Measurements from ENCODE around the gene DNM3. TPM values are rescaled to one million over a fixed set of nuclear protein-coding genes. Genes with fewer than 3 reads are reported as not detected.

The DNM3 gene
- total RNA-seq, 3 donors from 2014 or later (not counting 1 experiment from before 2014, with no cell fraction given), result 2.5 to 3.3 (median 2.8) TPM

GRCh38 chr1:172453607-172454006, 612.3 kb downstream of the DNM3 start:
- ATAC-seq (no peak), DNase-seq (no peak)
- Mint-ChIP-seq H3K27ac (no peak overlapping the region), H3K4me3 (no peak overlapping the region), H3K36me3 (no peaks in the 10 kb centered on the region), H3K9me3 (no peaks in the 10 kb centered on the region), H3K27me3 (ENCODE audit: low read depth in 2 of 2) (peaks cover 0 to 2% of the 10 kb centered on the region in 2 donors), H3K4me1 (peaks cover 0 to 11% of the 10 kb centered on the region in 2 donors)
- Histone ChIP-seq H3K36me3 (ENCODE audit: control insufficient read depth, insufficient read depth, low read length) (no peaks in the 10 kb centered on the region), H3K4me3 (ENCODE audit: low read length) (no peak overlapping the region), H3K9me3 (ENCODE audit: control insufficient read depth, insufficient read depth, low read length) (no peaks in the 10 kb centered on the region), H3K27ac (ENCODE audit: low read length) (no peak overlapping the region), H3K4me1 (ENCODE audit: control insufficient read depth, insufficient read depth, low read length) (peaks cover 6% of the 10 kb centered on the region), H3K27me3 (ENCODE audit: control insufficient read depth, insufficient read depth, low read length) (no peaks in the 10 kb centered on the region)
- TF ChIP-seq, protein P1, sequence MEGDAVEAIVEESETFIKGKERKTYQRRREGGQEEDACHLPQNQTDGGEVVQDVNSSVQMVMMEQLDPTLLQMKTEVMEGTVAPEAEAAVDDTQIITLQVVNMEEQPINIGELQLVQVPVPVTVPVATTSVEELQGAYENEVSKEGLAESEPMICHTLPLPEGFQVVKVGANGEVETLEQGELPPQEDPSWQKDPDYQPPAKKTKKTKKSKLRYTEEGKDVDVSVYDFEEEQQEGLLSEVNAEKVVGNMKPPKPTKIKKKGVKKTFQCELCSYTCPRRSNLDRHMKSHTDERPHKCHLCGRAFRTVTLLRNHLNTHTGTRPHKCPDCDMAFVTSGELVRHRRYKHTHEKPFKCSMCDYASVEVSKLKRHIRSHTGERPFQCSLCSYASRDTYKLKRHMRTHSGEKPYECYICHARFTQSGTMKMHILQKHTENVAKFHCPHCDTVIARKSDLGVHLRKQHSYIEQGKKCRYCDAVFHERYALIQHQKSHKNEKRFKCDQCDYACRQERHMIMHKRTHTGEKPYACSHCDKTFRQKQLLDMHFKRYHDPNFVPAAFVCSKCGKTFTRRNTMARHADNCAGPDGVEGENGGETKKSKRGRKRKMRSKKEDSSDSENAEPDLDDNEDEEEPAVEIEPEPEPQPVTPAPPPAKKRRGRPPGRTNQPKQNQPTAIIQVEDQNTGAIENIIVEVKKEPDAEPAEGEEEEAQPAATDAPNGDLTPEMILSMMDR (IDR thresholded peaks at IDR 0.05), result no peak
- intact Hi-C loops (cut with micrococcal nuclease), result no loop called here
- whole genome bisulfite sequencing (ENCODE audit: insufficient coverage), result no CpG with 5 or more reads among the region's 1 CpG

DNA sequence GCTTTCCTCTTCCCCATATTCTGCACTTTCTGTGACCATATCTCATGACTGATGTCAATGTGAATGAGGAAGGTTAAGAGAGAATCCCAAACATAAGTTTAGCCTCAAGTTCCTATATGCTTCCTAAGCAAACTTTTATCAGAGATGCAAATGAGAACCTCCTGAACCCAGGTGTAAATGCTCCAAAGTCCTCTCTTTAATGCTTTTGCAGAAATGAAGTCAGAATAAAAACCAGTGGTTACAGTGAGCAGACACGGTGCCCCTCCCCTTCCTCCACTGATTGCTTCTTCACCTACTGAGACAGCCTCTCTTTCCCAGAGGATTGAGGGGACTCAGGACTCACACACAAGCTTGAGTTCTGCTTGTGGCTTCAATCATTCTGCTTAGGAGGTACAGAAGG, 614.2 kb downstream of the DNM3 start:
- Mint-ChIP-seq H3K27ac (no peak overlapping the region), H3K27me3 (ENCODE audit: low read depth in 2 of 2) (peaks cover 2 to 6% of the 10 kb centered on the region in 2 donors), H3K4me3 (no peak overlapping the region), H3K4me1 (no peaks in the 10 kb centered on the region), H3K36me3 (no peaks in the 10 kb centered on the region), H3K9me3 (no peaks in the 10 kb centered on the region)
- Histone ChIP-seq H3K9me3 (ENCODE audit: control insufficient read depth, insufficient read depth, low read length) (no peaks in the 10 kb centered on the region), H3K4me1 (ENCODE audit: control insufficient read depth, insufficient read depth, low read length) (no peaks in the 10 kb centered on the region), H3K27ac (ENCODE audit: low read length) (no peak overlapping the region), H3K27me3 (ENCODE audit: control insufficient read depth, insufficient read depth, low read length) (no peaks in the 10 kb centered on the region), H3K4me3 (ENCODE audit: low read length) (no peak overlapping the region), H3K36me3 (ENCODE audit: control insufficient read depth, insufficient read depth, low read length) (no peaks in the 10 kb centered on the region)
- 90% methylated on average over 1 of the region's 1 CpG for WGBS (ENCODE audit: insufficient coverage)
- DNase-seq (no peak), ATAC-seq (no peak)
- TF ChIP-seq, protein P1 (IDR thresholded peaks at IDR 0.05), result no peak
- intact Hi-C loops (cut with micrococcal nuclease), result no loop called here

GRCh38 chr1:172456344-172456769, 615.1 kb downstream of the DNM3 start:
- H3K27me3 Mint-ChIP-seq (ENCODE audit: low read depth in 2 of 2), result peaks cover 2 to 12% of the 10 kb centered on the region in 2 donors
- no peaks in the 10 kb centered on the region for H3K27me3 ChIP-seq (ENCODE audit: control insufficient read depth, insufficient read depth, low read length)
- H3K27ac ChIP-seq (ENCODE audit: low read length), result no peak overlapping the region
- H3K4me3 Mint-ChIP-seq, result no peak overlapping the region
- no peaks in the 10 kb centered on the region for H3K4me1 Mint-ChIP-seq
- no peak for DNase-seq
- no peak overlapping the region for H3K4me3 ChIP-seq (ENCODE audit: low read length)
- H3K36me3 Mint-ChIP-seq, result no peaks in the 10 kb centered on the region
- H3K4me1 ChIP-seq (ENCODE audit: control insufficient read depth, insufficient read depth, low read length), result no peaks in the 10 kb centered on the region
- H3K9me3 ChIP-seq (ENCODE audit: control insufficient read depth, insufficient read depth, low read length), result no peaks in the 10 kb centered on the region
- ATAC-seq, result no peak
- no peaks in the 10 kb centered on the region for H3K9me3 Mint-ChIP-seq
- TF ChIP-seq, protein P1 (IDR thresholded peaks at IDR 0.05), result no peak
- no peak overlapping the region for H3K27ac Mint-ChIP-seq
- intact Hi-C loops (cut with micrococcal nuclease), result no loop called here
- 98% methylated on average over 5 of the region's 5 CpGs for WGBS (ENCODE audit: insufficient coverage)
- no peaks in the 10 kb centered on the region for H3K36me3 ChIP-seq (ENCODE audit: control insufficient read depth, insufficient read depth, low read length)

- H3K36me3 Mint-ChIP-seq, result no peaks in the 10 kb centered on the region
- H3K4me3 Mint-ChIP-seq, result no peak overlapping the region
- H3K27me3 ChIP-seq (ENCODE audit: control insufficient read depth, insufficient read depth, low read length), result no peaks in the 10 kb centered on the region
- ATAC-seq (no peak), DNase-seq (no peak)
- no peaks in the 10 kb centered on the region for H3K9me3 ChIP-seq (ENCODE audit: control insufficient read depth, insufficient read depth, low read length)
- TF ChIP-seq, protein P1 (IDR thresholded peaks at IDR 0.05), result no peak
- H3K4me3 ChIP-seq (ENCODE audit: low read length), result no peak overlapping the region
- no peaks in the 10 kb centered on the region for H3K36me3 ChIP-seq (ENCODE audit: control insufficient read depth, insufficient read depth, low read length)
- intact Hi-C loops (cut with micrococcal nuclease), result no loop called here
- 100% methylated on average over 1 of the region's 1 CpG for WGBS (ENCODE audit: insufficient coverage)
- H3K27ac Mint-ChIP-seq, result no peak overlapping the region
- H3K27me3 Mint-ChIP-seq (ENCODE audit: low read depth in 2 of 2), result peaks cover 2 to 12% of the 10 kb centered on the region in 2 donors
- no peaks in the 10 kb centered on the region for H3K4me1 ChIP-seq (ENCODE audit: control insufficient read depth, insufficient read depth, low read length)
- H3K9me3 Mint-ChIP-seq, result no peaks in the 10 kb centered on the region
- H3K4me1 Mint-ChIP-seq, result no peaks in the 10 kb centered on the region
- no peak overlapping the region for H3K27ac ChIP-seq (ENCODE audit: low read length)
Observed at GRCh38 chr1:172457479-172458130, 616.3 kb downstream of the DNM3 start.
